Osteoblast (primary cell): ENCODE data around the gene CNOT1. TPM values are rescaled to one million over a fixed set of nuclear protein-coding genes. Genes with fewer than 3 reads are reported as not detected.
A peak's percentile ranks its signal among the peaks of the same experiment; 100 is the strongest.

ENCODE experiments used
- DNase-seq: peaks from one replicate; pipeline ENCODE4 v3.0.0; 2011; ENCODE audit warnings: low spot score, mixed read lengths; ENCODE audit not compliant: insufficient read length; ENCODE audit errors: missing footprints
- H2AFZ ChIP-seq: 2 replicates; pipeline ENCODE4 v1.6.0; 2011; ENCODE audit warnings: mild to moderate bottlenecking, low read length
- H3K27ac ChIP-seq: 2 replicates; pipeline ENCODE4 v1.5.1; 2011; ENCODE audit warnings: mild to moderate bottlenecking, low read depth, low read length, moderate library complexity
- H3K27me3 ChIP-seq: 2 replicates; pipeline ENCODE4 v1.6.0; 2012; ENCODE audit warnings: mild to moderate bottlenecking, control low read depth, inconsistent platforms, low read length, moderate library complexity; ENCODE audit not compliant: insufficient read depth
- H3K36me3 ChIP-seq: 2 replicates; pipeline ENCODE4 v1.5.1; 2011; ENCODE audit warnings: mild to moderate bottlenecking, low read length, control low read depth, moderate library complexity; ENCODE audit not compliant: insufficient read depth
- H3K4me1 ChIP-seq: 2 replicates; pipeline ENCODE4 v1.5.1; 2011; ENCODE audit warnings: mild to moderate bottlenecking, low read length, control low read depth, moderate library complexity; ENCODE audit not compliant: insufficient read depth
- H3K4me2 ChIP-seq: 2 replicates; pipeline ENCODE4 v1.6.0; 2011; ENCODE audit warnings: mild to moderate bottlenecking, low read length; ENCODE audit not compliant: insufficient read depth
- H3K4me3 ChIP-seq: fragments of 200-600 bp; sonication (generic); 3 replicates; pipeline ENCODE4 v1.5.1; 2012; ENCODE audit warnings: mild to moderate bottlenecking, low read length, inconsistent platforms; ENCODE audit not compliant: insufficient read depth
- H3K79me2 ChIP-seq: 2 replicates; pipeline ENCODE4 v1.6.0; 2012; ENCODE audit warnings: mild to moderate bottlenecking, low read length, control low read depth, inconsistent platforms; ENCODE audit not compliant: insufficient read depth
- H3K9me3 ChIP-seq: 2 replicates; pipeline ENCODE4 v1.5.1; 2011; ENCODE audit warnings: low read depth, low read length, control low read depth
- H4K20me1 ChIP-seq: 2 replicates; pipeline ENCODE4 v1.6.0; 2012; ENCODE audit warnings: mild to moderate bottlenecking, low read length, control low read depth; ENCODE audit not compliant: insufficient read depth
- CTCF ChIP-seq: IDR thresholded peaks from 2 replicates; pipeline ENCODE4 v1.5.1; 2011; ENCODE audit warnings: mild to moderate bottlenecking, low read depth, low read length, moderate library complexity; ENCODE audit errors: extremely low read depth
- total RNA-seq: library from RNA; depleted of rRNA; stranded (reverse); fragments of >200 nt; gene quantifications from 2 replicates; pipeline ENCODE4 v1.2.3, GENCODE V29; 2012

Gene CNOT1
- total RNA-seq, 1 donor = 122 TPM

DNA sequence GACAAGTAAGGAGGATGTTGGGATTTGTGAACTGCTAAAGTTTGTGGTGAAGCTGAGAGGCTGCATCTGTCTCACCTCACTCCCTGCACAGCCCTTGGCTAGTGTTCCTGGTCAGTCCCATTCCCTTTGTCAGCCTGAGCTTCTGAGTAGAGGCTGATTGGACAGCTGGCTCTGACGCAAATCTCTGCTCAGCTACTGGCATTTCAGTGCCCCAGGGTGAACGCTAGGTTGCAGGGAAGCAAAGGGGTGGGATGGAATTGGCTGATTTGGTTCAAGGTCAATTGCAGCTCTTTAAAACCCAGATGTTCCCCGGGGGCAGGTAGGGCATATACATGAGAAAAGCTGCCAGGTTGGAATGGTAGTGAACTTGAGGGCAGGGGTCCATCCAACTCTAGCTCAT, 23.1 kb upstream of the CNOT1 start:
- Histone ChIP-seq H3K4me3 (no peak overlapping the region), H3K27ac (no peak overlapping the region), H3K36me3 (no peaks in the 10 kb centered on the region), H3K9me3 (no peaks in the 10 kb centered on the region), H3K4me1 (peaks cover 10% of the 10 kb centered on the region), H3K79me2 (no peaks in the 10 kb centered on the region), H2AFZ (no peak overlapping the region), H3K27me3 (no peaks in the 10 kb centered on the region), H4K20me1 (no peaks in the 10 kb centered on the region), H3K4me2 (no peak overlapping the region)
- TF ChIP-seq CTCF = no peak
- DNase-seq = no peak

- Histone ChIP-seq H3K36me3 (no peaks in the 10 kb centered on the region), H3K27me3 (no peaks in the 10 kb centered on the region), H3K4me1 (peaks cover 10% of the 10 kb centered on the region), H3K4me2 (no peak overlapping the region), H3K79me2 (no peaks in the 10 kb centered on the region), H2AFZ (no peak overlapping the region), H3K27ac (no peak overlapping the region), H3K9me3 (no peaks in the 10 kb centered on the region), H3K4me3 (no peak overlapping the region), H4K20me1 (no peaks in the 10 kb centered on the region)
- no peak for DNase-seq
- TF ChIP-seq CTCF = no peak
Observed at GRCh38 chr16:58651965-58652348, 22.3 kb upstream of the CNOT1 start.

DNA sequence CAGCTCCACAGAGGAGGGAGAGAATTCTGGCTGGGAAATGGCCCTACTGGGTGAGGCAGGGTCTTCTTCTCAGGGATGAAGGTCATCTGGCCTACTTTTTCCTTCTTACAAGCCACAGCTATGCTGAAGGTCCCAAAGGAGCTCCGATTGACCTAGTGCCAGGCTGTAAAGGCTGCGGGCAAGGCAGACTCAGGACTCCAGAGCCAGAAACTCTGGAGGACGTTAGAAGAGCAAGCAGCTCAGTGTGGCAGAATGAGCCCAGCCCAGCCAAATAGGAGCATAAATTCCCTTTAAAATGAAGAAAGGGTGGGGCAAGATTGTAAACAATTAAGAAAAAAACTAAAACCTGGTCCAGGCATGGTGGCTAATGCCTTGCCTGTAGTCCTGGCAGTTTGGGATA, 20.1 kb upstream of the CNOT1 start:
- H3K27ac ChIP-seq = no peak overlapping the region
- no peaks in the 10 kb centered on the region for H4K20me1 ChIP-seq
- no peak overlapping the region for H3K4me2 ChIP-seq
- H3K9me3 ChIP-seq = no peaks in the 10 kb centered on the region
- H3K36me3 ChIP-seq = no peaks in the 10 kb centered on the region
- H3K4me3 ChIP-seq = no peak overlapping the region
- no peak for TF ChIP-seq CTCF
- H3K27me3 ChIP-seq = no peaks in the 10 kb centered on the region
- H2AFZ ChIP-seq = no peak overlapping the region
- H3K4me1 ChIP-seq = peaks cover 10% of the 10 kb centered on the region
- peak; percentile 76 for DNase-seq
- no peaks in the 10 kb centered on the region for H3K79me2 ChIP-seq

- no peak overlapping the region for H3K4me3 ChIP-seq
- no peak for TF ChIP-seq CTCF
- H3K27me3 ChIP-seq = no peaks in the 10 kb centered on the region
- no peak overlapping the region for H3K4me2 ChIP-seq
- no peaks in the 10 kb centered on the region for H3K79me2 ChIP-seq
- peaks cover 10% of the 10 kb centered on the region for H3K4me1 ChIP-seq
- no peak overlapping the region for H2AFZ ChIP-seq
- no peaks in the 10 kb centered on the region for H3K36me3 ChIP-seq
- no peaks in the 10 kb centered on the region for H4K20me1 ChIP-seq
- H3K27ac ChIP-seq = no peak overlapping the region
- no peaks in the 10 kb centered on the region for H3K9me3 ChIP-seq
- DNase-seq = no peak
Observed at GRCh38 chr16:58647107-58647506, 17.5 kb upstream of the CNOT1 start.
